Measurements from ENCODE around the gene COG4.

Gene COG4

GRCh38 chr16:70430667-70431536, 92.5 kb downstream of the COG4 start:
- DNase-seq = peak; percentile 63
